Upper lobe of right lung (tissue), 1 donor: ENCODE results near the gene SP2. TPM values are rescaled to one million over a fixed set of nuclear protein-coding genes. Genes with fewer than 3 reads are reported as not detected.

Experiments used
- ATAC-seq: fragments of 200-7000 bp; cut with Tn5 transposase; one replicate; pipeline ENCODE4 v1.9.1; 2020; ENCODE audit warnings: mild to moderate bottlenecking, moderate library complexity
- DNase-seq: peaks from one replicate; pipeline ENCODE4 v3.0.0-alpha.2; 2020
- H3K27ac ChIP-seq: fragments of 200-600 bp; one replicate; pipeline ENCODE4 v1.8.0; 2022
- H3K27me3 ChIP-seq: fragments of 200-600 bp; one replicate; pipeline ENCODE4 v1.8.0; 2022; ENCODE audit warnings: mild to moderate bottlenecking
- H3K36me3 ChIP-seq: fragments of 200-600 bp; one replicate; pipeline ENCODE4 v1.8.0; 2022
- H3K4me1 ChIP-seq: fragments of 200-600 bp; one replicate; pipeline ENCODE4 v1.8.0; 2022
- H3K4me3 ChIP-seq: fragments of 200-600 bp; one replicate; pipeline ENCODE4 v1.8.0; 2022; ENCODE audit warnings: mild to moderate bottlenecking
- H3K9me3 ChIP-seq: fragments of 200-600 bp; one replicate; pipeline ENCODE4 v1.8.0; 2022
- CTCF ChIP-seq: fragments of 200-600 bp; IDR thresholded peaks from one replicate; pipeline ENCODE4 v1.8.0; 2022; ENCODE audit warnings: antibody characterized with exemption
- intact Hi-C: fragments of 100-400 bp; cut with DNase I; formaldehyde crosslinking; loops from one replicate; pipeline ENCODE4 v1.11.0; 2022
- total RNA-seq: library from RNA; stranded (reverse); fragmentation: NEBNext Ultra II Directional; extraction: Animal tissue kit (Norgen Biotek cat#: 25700); gene quantifications from one replicate; pipeline ENCODE4 v1.2.1, GENCODE V29; 2021
- donor health status: DM: no; HTN: yes; CAD: no; lungs with severe emphysema.

SP2 gene
- total RNA-seq, 1 donor from 2014 or later = 16.9 TPM

GRCh38 chr17:47959825-47960655 lies 64.0 kb downstream of the SP2 start:
- ATAC-seq = no peak
- no peak for DNase-seq
- Histone ChIP-seq H3K27ac (no peak overlapping the region), H3K4me3 (no peak overlapping the region), H3K9me3 (no peaks in the 10 kb centered on the region), H3K36me3 (no peaks in the 10 kb centered on the region), H3K27me3 (no peaks in the 10 kb centered on the region), H3K4me1 (no peaks in the 10 kb centered on the region)
- intact Hi-C loops = no loop called here
- TF ChIP-seq CTCF = no peak

GRCh38 chr17:47961406-47961805 lies 65.4 kb downstream of the SP2 start:
- DNase-seq (no peak), ATAC-seq (no peak)
- Histone ChIP-seq H3K27me3 (no peaks in the 10 kb centered on the region), H3K4me1 (peaks cover 5% of the 10 kb centered on the region), H3K27ac (no peak overlapping the region), H3K4me3 (no peak overlapping the region), H3K9me3 (no peaks in the 10 kb centered on the region), H3K36me3 (no peaks in the 10 kb centered on the region)
- no peak for TF ChIP-seq CTCF
- intact Hi-C loops = no loop called here

- no peak overlapping the region for H3K4me3 ChIP-seq
- no peak for TF ChIP-seq CTCF
- H3K36me3 ChIP-seq = no peaks in the 10 kb centered on the region
- H3K27ac ChIP-seq = no peak overlapping the region
- no peaks in the 10 kb centered on the region for H3K27me3 ChIP-seq
- no peak for DNase-seq
- H3K9me3 ChIP-seq = no peaks in the 10 kb centered on the region
- H3K4me1 ChIP-seq = peaks cover 5% of the 10 kb centered on the region
- intact Hi-C loops = no loop called here
- ATAC-seq = no peak
These were observed 66.9 kb downstream of the SP2 start for GRCh38 chr17:47962901-47963300.

- H3K27me3 ChIP-seq = no peaks in the 10 kb centered on the region
- TF ChIP-seq CTCF = no peak
- no peaks in the 10 kb centered on the region for H3K9me3 ChIP-seq
- H3K36me3 ChIP-seq = no peaks in the 10 kb centered on the region
- ATAC-seq (no peak), DNase-seq (no peak)
- peaks cover 5% of the 10 kb centered on the region for H3K4me1 ChIP-seq
- no peak overlapping the region for H3K4me3 ChIP-seq
- no peak overlapping the region for H3K27ac ChIP-seq
- intact Hi-C loops = no loop called here
These were observed 68.8 kb downstream of the SP2 start for GRCh38 chr17:47964856-47965255.

- TF ChIP-seq CTCF = no peak
- no peaks in the 10 kb centered on the region for H3K36me3 ChIP-seq
- no peak overlapping the region for H3K4me3 ChIP-seq
- H3K4me1 ChIP-seq = peaks cover 9% of the 10 kb centered on the region
- no peak for ATAC-seq
- intact Hi-C loops = no loop called here
- no peaks in the 10 kb centered on the region for H3K9me3 ChIP-seq
- DNase-seq = no peak
- no peaks in the 10 kb centered on the region for H3K27me3 ChIP-seq
- H3K27ac ChIP-seq = no peak overlapping the region
These were observed 70.1 kb downstream of the SP2 start for GRCh38 chr17:47966079-47966519.
